K562 (cell line): ENCODE measurements around the gene NR2C2AP. TPM values are rescaled to one million over a fixed set of nuclear protein-coding genes. Genes with fewer than 3 reads are reported as not detected.

Experiments
- ARHGAP35 ChIP-seq: fragments of 450-650 bp; IDR thresholded peaks from 2 replicates; pipeline ENCODE4 v1.6.1; 2018; ENCODE audit not compliant: partially characterized antibody
- BRD9 ChIP-seq: fragments of 450-650 bp; IDR thresholded peaks from 2 replicates; pipeline ENCODE4 v1.6.1; 2018; ENCODE audit warnings: low read depth; ENCODE audit not compliant: partially characterized antibody
- CBFA2T2 ChIP-seq: fragments of 450-650 bp; conservative IDR thresholded peaks from 2 replicates; pipeline ENCODE4 v1.6.1; 2017; ENCODE audit warnings: mild to moderate bottlenecking
- CBX1 ChIP-seq: sonication (generic); IDR thresholded peaks from 2 replicates; pipeline ENCODE4 v1.6.1; 2016; ENCODE audit warnings: antibody characterized with exemption, low read depth, mild to moderate bottlenecking
- CREM ChIP-seq: IDR thresholded peaks from 2 replicates; pipeline ENCODE4 v1.6.1; 2014; ENCODE audit warnings: antibody characterized with exemption, low read depth
- CXXC5 ChIP-seq: fragments of 250-450 bp; sonication (Bioruptor Pico); IDR thresholded peaks from 2 replicates; pipeline ENCODE4 v1.8.0; 2022; ENCODE audit warnings: inconsistent platforms, mild to moderate bottlenecking, moderate library complexity
- EHMT2 ChIP-seq: fragments of 450-650 bp; IDR thresholded peaks from 2 replicates; pipeline ENCODE4 v1.6.1; 2018; ENCODE audit warnings: antibody characterized with exemption
- EP300 ChIP-seq: IDR thresholded peaks from 2 replicates; pipeline ENCODE4 v1.6.1; 2012; ENCODE audit warnings: low read length, improper control_type of control experiment
- ESRRA ChIP-seq: fragments of 450-650 bp; IDR thresholded peaks from 2 replicates; pipeline ENCODE4 v1.6.1; 2014; ENCODE audit warnings: low read depth, mild to moderate bottlenecking, moderate library complexity, borderline replicate concordance
- FOXA3 ChIP-seq, 2 experiments: fragments of 450-650 bp in 1 of 2; sonication (generic) in 1 of 2; formaldehyde crosslinking; IDR thresholded peaks in 1 of 2; conservative IDR thresholded peaks in 1 of 2; 2 replicates each; pipeline versions ENCODE4 v1.4.0 to v1.8.0; 2020 to 2022; ENCODE audit warnings: mild to moderate bottlenecking in 2 of 2, missing genetic modification reagents in 1 of 2
- HDGF ChIP-seq: fragments of 450-650 bp; IDR thresholded peaks from 2 replicates; pipeline ENCODE4 v1.6.1; 2016
- ID3 ChIP-seq, 2 experiments: fragments of 250-450 bp in 1 of 2; fragments of 450-650 bp in 1 of 2; sonication (Bioruptor Pico) in 1 of 2; IDR thresholded peaks; 2 replicates each; pipeline versions ENCODE4 v1.6.1 to v1.8.0; 2016 to 2021; ENCODE audit warnings: mild to moderate bottlenecking in 2 of 2, moderate library complexity in 2 of 2, missing compliant biosample characterization in 1 of 2, missing genetic modification characterization in 1 of 2
- KDM1A ChIP-seq, 2 experiments: fragments of 450-650 bp; IDR thresholded peaks; 2 replicates each; pipeline ENCODE4 v1.6.1; 2016; ENCODE audit warnings: mild to moderate bottlenecking in 2 of 2
- NCOA1 ChIP-seq: fragments of 450-650 bp; IDR thresholded peaks from 2 replicates; pipeline ENCODE4 v1.6.1; 2016; ENCODE audit warnings: low read depth
- NFIX ChIP-seq: fragments of 250-450 bp; sonication (Bioruptor Pico); IDR thresholded peaks from 2 replicates; pipeline ENCODE4 v1.4.0; 2020; ENCODE audit warnings: low read depth, mild to moderate bottlenecking, moderate library complexity
- RHOXF2B ChIP-seq: fragments of 250-450 bp; sonication (Bioruptor Pico); conservative IDR thresholded peaks from 2 replicates; pipeline ENCODE4 v1.5.1; 2021
- STAG1 ChIP-seq: sonication (generic); formaldehyde crosslinking; IDR thresholded peaks from 2 replicates; pipeline ENCODE4 v1.5.0; 2020; ENCODE audit warnings: missing genetic modification reagents, borderline replicate concordance
- XRCC3 ChIP-seq: fragments of 450-650 bp; IDR thresholded peaks from 2 replicates; pipeline ENCODE4 v1.6.1; 2017; ENCODE audit warnings: mild to moderate bottlenecking, moderate library complexity
- ZBTB12 ChIP-seq: fragments of 250-450 bp; sonication (Bioruptor Pico); IDR thresholded peaks from 2 replicates; pipeline ENCODE4 v1.4.0; 2020
- ZBTB7A ChIP-seq: IDR thresholded peaks from 2 replicates; pipeline ENCODE4 v1.6.1; 2011; ENCODE audit warnings: low read depth, mild to moderate bottlenecking, low read length, moderate library complexity, borderline replicate concordance; ENCODE audit not compliant: control insufficient read depth
- ZKSCAN3 ChIP-seq: fragments of 250-450 bp; sonication (Bioruptor Pico); IDR thresholded peaks from 2 replicates; pipeline ENCODE4 v1.4.0; 2020
- ZNF133 ChIP-seq: fragments of 250-450 bp; sonication (Bioruptor Pico); IDR thresholded peaks from 2 replicates; pipeline ENCODE4 v1.4.0; 2020; ENCODE audit warnings: mild to moderate bottlenecking
- ZNF239 ChIP-seq: fragments of 250-450 bp; sonication (Bioruptor Pico); IDR thresholded peaks from 2 replicates; pipeline ENCODE4 v1.4.0; 2020; ENCODE audit warnings: mild to moderate bottlenecking
- ZNF398 ChIP-seq: fragments of 250-450 bp; sonication (Bioruptor Pico); IDR thresholded peaks from 2 replicates; pipeline ENCODE4 v1.8.0; 2021; ENCODE audit warnings: moderate library complexity, mild to moderate bottlenecking, inconsistent platforms
- polyA plus RNA-seq, 8 experiments: library from polyadenylated mRNA; depleted of rRNA in 4 of 8; stranded (reverse) in 5 of 8; unstranded in 3 of 8; fragments of >200 nt; fragmentation: Nextera tagmentation in 2 of 8; fragmentation: Illumina TruSeq in 1 of 8; extraction: Ambion mirVana in 2 of 8; extraction: Trizol in 1 of 8; gene quantifications; 2 replicates each; pipeline versions ENCODE4 v1.2.1 to v1.2.3, GENCODE V29; 2011 to 2014; ENCODE audit warnings: inconsistent platforms in 1 of 8, missing spikeins in 1 of 8
- total RNA-seq, 7 experiments: library from RNA; depleted of rRNA in 6 of 7; stranded (reverse); fragments of >200 nt in 6 of 7; fragmentation: Illumina TruSeq in 2 of 7; extraction: Trizol in 2 of 7; gene quantifications; 2 replicates each; pipeline versions ENCODE4 v1.2.1 to v1.2.3, GENCODE V29; 2011 to 2021; ENCODE audit warnings: low replicate concordance in 1 of 7
- TF ChIP-seq, protein P1 (sequence below): fragments of 250-450 bp; sonication (Bioruptor Pico); IDR thresholded peaks from 2 replicates; pipeline ENCODE4 v1.5.0; 2021
- TF ChIP-seq, protein P2 (sequence below): sonication (generic); formaldehyde crosslinking; IDR thresholded peaks from 2 replicates; pipeline ENCODE4 v1.9.0; 2022; ENCODE audit warnings: mild to moderate bottlenecking, missing genetic modification reagents

The NR2C2AP gene
- total and polyA plus RNA-seq, 9 of the 15 experiments (the other 6 are each of a cell fraction or from before 2014, with no cell fraction given) = 23.7 to 77.4 (median 32.4) TPM

DNA sequence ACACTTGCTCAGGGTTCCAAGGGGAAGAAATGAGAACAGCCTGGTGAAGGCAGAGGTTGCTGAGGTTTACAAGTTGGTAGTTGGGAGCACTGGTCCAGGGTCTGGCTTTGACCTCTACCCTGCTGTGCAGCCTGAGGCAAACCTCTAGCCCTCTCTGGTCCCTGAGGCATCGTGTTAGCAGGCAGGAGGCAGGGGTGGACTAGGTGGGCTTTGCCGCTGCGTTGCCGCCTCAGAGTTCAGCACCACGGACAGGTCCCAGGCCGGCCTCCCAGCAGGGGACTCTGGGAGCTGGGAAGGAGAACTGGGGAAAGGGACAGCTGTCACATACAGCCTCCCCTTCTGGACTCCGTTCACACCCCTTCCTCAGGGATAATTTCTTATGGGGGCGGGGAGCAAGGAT is 11.7 kb upstream of the NR2C2AP start (continued):
- no peak for TF ChIP-seq ZNF398 (CRISPR knock-in tag)
- no peak for TF ChIP-seq CXXC5 (CRISPR knock-in tag)
- no peak for TF ChIP-seq HDGF
- no peak for TF ChIP-seq NFIX (CRISPR knock-in tag)
- TF ChIP-seq KDM1A (IDR thresholded peaks at IDR 0.05) = 0 out of 4 replicates have a peak, but pooled peaks of 1 of the 2 experiments have one; percentile 8
- no peak for TF ChIP-seq ESRRA
- TF ChIP-seq ZNF133 (CRISPR knock-in tag) = no peak
- no peak for TF ChIP-seq XRCC3
- TF ChIP-seq RHOXF2B (CRISPR knock-in tag) = no peak
- TF ChIP-seq ARHGAP35 = no peak
- TF ChIP-seq ZBTB12 (CRISPR knock-in tag) = no peak
- TF ChIP-seq ZKSCAN3 (CRISPR knock-in tag) = no peak
- TF ChIP-seq FOXA3 (CRISPR knock-in tag; conservative IDR thresholded peaks at IDR 0.05 in 1 of 2, IDR thresholded peaks at IDR 0.05 in 1 of 2) = peak in 1 of 2 experiments; percentile 53; a peak in 1 of 4 replicates
- 0 out of 2 replicates have a peak, but pooled peaks have one; percentile 38 for TF ChIP-seq STAG1
- TF ChIP-seq ID3 (CRISPR knock-in tag; IDR thresholded peaks at IDR 0.05) = no peak
- no peak for TF ChIP-seq ID3 (tag; IDR thresholded peaks at IDR 0.05)
- no peak for TF ChIP-seq CBFA2T2
- TF ChIP-seq, protein P1, sequence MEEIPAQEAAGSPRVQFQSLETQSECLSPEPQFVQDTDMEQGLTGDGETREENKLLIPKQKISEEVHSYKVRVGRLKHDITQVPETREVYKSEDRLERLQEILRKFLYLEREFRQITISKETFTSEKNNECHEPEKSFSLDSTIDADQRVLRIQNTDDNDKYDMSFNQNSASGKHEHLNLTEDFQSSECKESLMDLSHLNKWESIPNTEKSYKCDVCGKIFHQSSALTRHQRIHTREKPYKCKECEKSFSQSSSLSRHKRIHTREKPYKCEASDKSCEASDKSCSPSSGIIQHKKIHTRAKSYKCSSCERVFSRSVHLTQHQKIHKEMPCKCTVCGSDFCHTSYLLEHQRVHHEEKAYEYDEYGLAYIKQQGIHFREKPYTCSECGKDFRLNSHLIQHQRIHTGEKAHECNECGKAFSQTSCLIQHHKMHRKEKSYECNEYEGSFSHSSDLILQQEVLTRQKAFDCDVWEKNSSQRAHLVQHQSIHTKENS (CRISPR knock-in tag) = no peak
- TF ChIP-seq EHMT2 = peak; percentile 97
- peak; percentile 29; the same call in 1 of the 2 replicates for TF ChIP-seq CREM
- TF ChIP-seq EP300 = no peak
- TF ChIP-seq CBX1 = peak; percentile 50; the same call in 1 of the 2 replicates
- no peak for TF ChIP-seq BRD9
- TF ChIP-seq NCOA1 = 0 out of 2 replicates have a peak, but pooled peaks have one; percentile 36
- TF ChIP-seq ZBTB7A = peak; percentile 89
- TF ChIP-seq, protein P2, sequence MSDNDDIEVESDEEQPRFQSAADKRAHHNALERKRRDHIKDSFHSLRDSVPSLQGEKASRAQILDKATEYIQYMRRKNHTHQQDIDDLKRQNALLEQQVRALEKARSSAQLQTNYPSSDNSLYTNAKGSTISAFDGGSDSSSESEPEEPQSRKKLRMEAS (CRISPR knock-in tag) = peak; percentile 68
- TF ChIP-seq ZNF239 (CRISPR knock-in tag) = no peak
- TF ChIP-seq, all 486 proteins: peak for 28
